Endodermal cell (in vitro differentiated cells): ENCODE measurements around the gene SKAP1. TPM values are rescaled to one million over a fixed set of nuclear protein-coding genes. Genes with fewer than 3 reads are reported as not detected.

Source experiments
- DNase-seq: peaks from one replicate; pipeline ENCODE4 v3.0.0-alpha.2; 2017
- H3K27ac ChIP-seq: 2 replicates; pipeline ENCODE4 v1.5.1; 2013; ENCODE audit warnings: mild to moderate bottlenecking, low read depth, low read length, moderate library complexity
- H3K27me3 ChIP-seq: 2 replicates; pipeline ENCODE4 v1.6.1; 2013; ENCODE audit warnings: mild to moderate bottlenecking, low read length, moderate library complexity; ENCODE audit not compliant: insufficient read depth, control insufficient read depth, poor library complexity, severe bottlenecking
- H3K36me3 ChIP-seq: 2 replicates; pipeline ENCODE4 v1.7.0; 2013; ENCODE audit warnings: mild to moderate bottlenecking, low read length, moderate library complexity; ENCODE audit not compliant: control insufficient read depth, insufficient read depth
- H3K4me1 ChIP-seq: one replicate; pipeline ENCODE4 v1.7.0; 2013; ENCODE audit warnings: low read length; ENCODE audit not compliant: control insufficient read depth, insufficient read depth
- H3K4me3 ChIP-seq: 2 replicates; pipeline ENCODE4 v1.5.1; 2013; ENCODE audit warnings: mild to moderate bottlenecking, low read length, moderate library complexity
- H3K9ac ChIP-seq: 2 replicates; pipeline ENCODE4 v1.6.1; 2013; ENCODE audit warnings: mild to moderate bottlenecking, low read length, moderate library complexity; ENCODE audit not compliant: poor library complexity, severe bottlenecking; ENCODE audit errors: extremely low read depth
- H3K9me3 ChIP-seq: 2 replicates; pipeline ENCODE4 v1.6.1; 2013; ENCODE audit warnings: mild to moderate bottlenecking, low read length, moderate library complexity; ENCODE audit not compliant: control insufficient read depth
- H3K27ac Mint-ChIP-seq: 2 replicates; pipeline ENCODE4 v1.8.0; 2020; ENCODE audit warnings: mixed read lengths
- H3K27me3 Mint-ChIP-seq: 2 replicates; pipeline ENCODE4 v1.8.0; 2021; ENCODE audit warnings: mild to moderate bottlenecking, mixed read lengths; ENCODE audit not compliant: insufficient read depth
- H3K36me3 Mint-ChIP-seq: 2 replicates; pipeline ENCODE4 v1.8.0; 2020; ENCODE audit warnings: low read depth, mixed read lengths
- H3K4me1 Mint-ChIP-seq: 2 replicates; pipeline ENCODE4 v1.8.0; 2020; ENCODE audit warnings: mixed read lengths
- H3K4me3 Mint-ChIP-seq: 2 replicates; pipeline ENCODE4 v1.8.0; 2020; ENCODE audit warnings: mild to moderate bottlenecking, moderate library complexity, mixed read lengths
- H3K9me3 Mint-ChIP-seq: 2 replicates; pipeline ENCODE4 v1.8.0; 2020; ENCODE audit warnings: mild to moderate bottlenecking, mixed read lengths
- CTCF ChIP-seq: fragments of 200-600 bp; sonication (generic); conservative IDR thresholded peaks from 2 replicates; pipeline ENCODE4 v1.5.0; 2021; ENCODE audit warnings: antibody characterized with exemption, mild to moderate bottlenecking
- WGBS, 2 experiments: methylation state at CpG; one replicate each; pipeline versions ENCODE4 v1.1.5 to v1.1.7; 2013; ENCODE audit warnings: missing lambda C conversion rate in 2 of 2, mixed read lengths in 1 of 2; ENCODE audit not compliant: insufficient coverage in 1 of 2, insufficient read length in 1 of 2; 5-methylcytosine and 5-hydroxymethylcytosine counted together
- total RNA-seq, 2 donors: library from RNA; stranded (reverse); fragmentation: NEBNext Ultra II Directional in 1 of 2; extraction: Animal tissue kit (Norgen Biotek cat#: 25700) in 1 of 2; gene quantifications; 2 replicates in 1 of 2; 3 replicates in 1 of 2; pipeline ENCODE4 v1.2.1, GENCODE V29; 2021

SKAP1 gene
- total RNA-seq, 2 donors from 2014 or later = 0.31 to 0.53 TPM

DNA sequence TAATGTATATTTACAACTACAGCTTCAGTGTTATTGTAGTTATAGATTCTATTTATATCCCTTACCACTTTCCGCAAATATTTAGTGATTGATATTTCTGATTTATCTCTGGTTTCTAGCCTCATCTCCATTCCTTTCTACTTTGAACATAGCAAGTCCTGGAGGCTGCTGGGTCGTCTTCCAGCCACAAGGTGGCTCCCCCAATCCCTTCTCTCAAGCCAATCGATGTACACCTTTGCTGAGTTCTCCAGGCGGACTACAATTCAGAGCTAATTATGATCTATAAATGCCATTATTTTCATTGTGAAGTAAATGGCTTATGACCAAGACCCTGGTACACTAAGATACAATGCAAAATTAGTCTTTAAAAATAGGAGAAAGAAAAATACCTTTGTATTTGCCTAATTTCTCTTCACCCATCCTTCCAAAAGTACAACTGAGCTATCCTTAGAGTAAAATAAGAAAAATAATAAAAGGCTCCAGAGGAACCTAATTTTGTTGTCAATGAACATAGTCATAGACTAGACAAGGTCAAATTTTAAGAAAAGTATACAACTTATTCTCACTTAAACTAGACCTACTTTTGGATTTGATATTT, 122.1 kb downstream of the SKAP1 start:
- TF ChIP-seq CTCF = peak; percentile 91
- Mint-ChIP-seq H3K4me1 (peaks cover 8% of the 10 kb centered on the region), H3K27ac (no peak overlapping the region), H3K36me3 (no peaks in the 10 kb centered on the region), H3K9me3 (no peaks in the 10 kb centered on the region), H3K27me3 (peaks cover 50% of the 10 kb centered on the region), H3K4me3 (no peak overlapping the region)
- Histone ChIP-seq H3K27ac (no peak overlapping the region), H3K4me3 (no peak overlapping the region), H3K27me3 (peaks cover 42% of the 10 kb centered on the region), H3K4me1 (no peaks in the 10 kb centered on the region), H3K9me3 (no peaks in the 10 kb centered on the region), H3K36me3 (no peaks in the 10 kb centered on the region), H3K9ac (no peak overlapping the region)
- DNase-seq = peak; percentile 87
- 5% methylated on average over 3 of the region's 4 CpGs; no CpG with 5 or more reads in 1 of the 2 experiments for WGBS, 2 experiments

DNA sequence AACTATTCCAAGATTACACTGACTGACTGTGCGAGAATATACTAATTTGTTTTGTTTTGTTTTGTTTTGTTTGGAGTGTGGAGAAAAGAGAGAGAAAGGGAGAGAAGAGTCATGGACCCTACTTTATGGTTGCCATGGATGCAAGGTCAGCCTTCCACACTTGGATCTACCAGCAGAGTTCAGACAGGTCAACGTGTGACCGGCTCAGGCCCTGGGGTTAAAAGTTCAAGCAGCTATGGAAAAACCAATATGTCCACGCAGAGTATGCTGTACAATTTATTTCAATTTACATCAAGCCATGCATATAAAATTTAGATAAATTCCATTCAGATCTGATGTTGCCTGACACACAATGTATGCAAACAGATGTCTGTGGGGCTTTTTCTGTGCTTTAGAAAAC, 122.8 kb downstream of the SKAP1 start:
- Histone ChIP-seq H3K9me3 (no peaks in the 10 kb centered on the region), H3K4me3 (no peak overlapping the region), H3K27ac (no peak overlapping the region), H3K9ac (no peak overlapping the region), H3K27me3 (peaks cover 42% of the 10 kb centered on the region), H3K36me3 (no peaks in the 10 kb centered on the region), H3K4me1 (no peaks in the 10 kb centered on the region)
- DNase-seq = no peak
- Mint-ChIP-seq H3K4me3 (no peak overlapping the region), H3K9me3 (no peaks in the 10 kb centered on the region), H3K36me3 (no peaks in the 10 kb centered on the region), H3K4me1 (peaks cover 9% of the 10 kb centered on the region), H3K27ac (no peak overlapping the region), H3K27me3 (peaks cover 50% of the 10 kb centered on the region)
- TF ChIP-seq CTCF = no peak
- WGBS, 2 experiments = 61 to 65% methylated on average over 3 to 4 of the region's 4 CpGs

GRCh38 chr17:48301002-48301401, 129.0 kb downstream of the SKAP1 start:
- Histone ChIP-seq H3K27ac (no peak overlapping the region), H3K4me3 (no peak overlapping the region), H3K4me1 (no peaks in the 10 kb centered on the region), H3K36me3 (no peaks in the 10 kb centered on the region), H3K27me3 (peaks cover 6% of the 10 kb centered on the region), H3K9ac (no peak overlapping the region), H3K9me3 (no peaks in the 10 kb centered on the region)
- Mint-ChIP-seq H3K27ac (no peak overlapping the region), H3K27me3 (peaks cover 10% of the 10 kb centered on the region), H3K36me3 (no peaks in the 10 kb centered on the region), H3K4me3 (no peak overlapping the region), H3K9me3 (no peaks in the 10 kb centered on the region), H3K4me1 (peaks cover 4% of the 10 kb centered on the region)
- DNase-seq = no peak
- no peak for TF ChIP-seq CTCF
